AG04450 (cell line): Measurements from ENCODE around the gene CCDC137. TPM values are rescaled to one million over a fixed set of nuclear protein-coding genes. Genes with fewer than 3 reads are reported as not detected.

Experiments
- CTCF ChIA-PET: fragments of 300-600, 350-600 bp; formaldehyde crosslinking; extraction: SDS; loops from one replicate; lab custom pipeline; 2022; ENCODE audit warnings: antibody characterized with exemption, inconsistent platforms; lab: Charles Lee
- POLR2A ChIA-PET: fragments of 350-600 bp; formaldehyde crosslinking; extraction: SDS; loops from one replicate; lab custom pipeline; 2021; ENCODE audit warnings: antibody characterized with exemption, inconsistent platforms; lab: Yijun Ruan, JAX
- DNase-seq: peaks from one replicate; pipeline ENCODE4 v3.0.0-alpha.2; 2011; ENCODE audit warnings: low read depth, low spot score
- H3K27ac ChIP-seq: one replicate; pipeline ENCODE4 v1.5.1; 2012; ENCODE audit warnings: low read depth, low read length, control low read depth
- H3K27me3 ChIP-seq: one replicate; pipeline ENCODE4 v1.6.0; 2012; ENCODE audit warnings: low read length; ENCODE audit not compliant: control insufficient read depth, insufficient read depth
- H3K4me3 ChIP-seq: 2 replicates; pipeline ENCODE4 v1.5.1; 2011; ENCODE audit warnings: mild to moderate bottlenecking, low read depth, low read length, control low read depth
- H3K9me3 ChIP-seq: 2 replicates; pipeline ENCODE4 v1.5.1; 2012; ENCODE audit warnings: low read length; ENCODE audit not compliant: control insufficient read depth, insufficient read depth
- CTCF ChIP-seq: IDR thresholded peaks from 2 replicates; pipeline ENCODE4 v1.5.1; 2011; ENCODE audit warnings: low read depth, low read length, control low read depth, inconsistent platforms
- polyA plus RNA-seq: library from polyadenylated mRNA; depleted of rRNA; stranded (reverse); fragments of >200 nt; gene quantifications from 2 replicates; pipeline ENCODE4 v1.2.3, GENCODE V29; 2011

CCDC137 gene
- polyA plus RNA-seq, 1 experiment = 10.7 TPM

DNA sequence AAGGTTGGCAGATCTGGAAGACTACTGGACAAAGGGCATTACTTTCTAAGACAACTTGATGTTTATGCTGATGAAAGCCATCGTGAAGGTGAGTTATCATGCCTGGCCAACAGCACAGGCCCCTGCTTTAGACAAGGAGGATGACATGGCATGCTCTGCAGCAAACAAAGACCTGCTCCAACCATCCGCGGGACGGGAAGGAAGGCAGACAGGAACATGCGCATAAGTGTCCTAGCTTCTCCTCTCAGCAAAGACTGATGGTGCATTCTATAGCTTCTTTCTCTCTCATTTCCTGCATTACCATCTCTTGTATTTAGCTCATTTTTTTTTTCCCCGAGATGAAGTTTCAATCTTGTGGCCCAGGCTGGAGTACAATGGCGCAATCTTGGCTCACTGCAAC lies 35.1 kb upstream of the CCDC137 start:
- no peaks in the 10 kb centered on the region for H3K9me3 ChIP-seq
- TF ChIP-seq CTCF = no peak
- POLR2A ChIA-PET = interaction anchor here (0.6 to 0.8 kb wide), 2 partner anchors 29 to 141 kb away, joined by 3 to 11 read pairs; no protein-coding TSS in a partner anchor
- H3K27ac ChIP-seq = no peak overlapping the region
- CTCF ChIA-PET = interaction anchor here (1.5 kb wide), 1 partner anchor 30 kb away, joined by 6 read pairs; no protein-coding TSS in a partner anchor
- no peak overlapping the region for H3K4me3 ChIP-seq
- no peak for DNase-seq
- no peaks in the 10 kb centered on the region for H3K27me3 ChIP-seq

DNA sequence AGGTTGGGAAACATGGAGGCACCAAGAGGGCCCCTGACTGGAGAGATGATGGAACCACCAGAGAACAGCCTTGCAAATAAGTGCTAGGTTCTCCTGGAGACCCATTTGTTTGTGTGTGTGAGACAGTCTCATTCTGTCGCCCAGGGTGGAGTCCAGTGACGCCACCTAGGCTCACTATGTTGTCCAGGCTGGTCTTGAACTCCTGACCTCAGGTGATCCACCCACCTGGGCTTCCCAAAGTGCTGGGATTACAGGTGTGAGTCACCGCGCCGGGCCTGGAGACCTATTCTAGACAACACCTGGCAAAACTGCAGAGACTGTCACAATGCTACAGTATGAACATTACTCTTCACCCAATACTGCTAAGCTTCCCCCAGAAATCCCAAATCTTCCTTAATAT lies 31.1 kb upstream of the CCDC137 start:
- POLR2A ChIA-PET = no interaction called here
- H3K27ac ChIP-seq = no peak overlapping the region
- no peaks in the 10 kb centered on the region for H3K9me3 ChIP-seq
- CTCF ChIA-PET = no interaction called here
- DNase-seq = no peak
- no peak for TF ChIP-seq CTCF
- no peaks in the 10 kb centered on the region for H3K27me3 ChIP-seq
- peak overlapping the region; percentile 96 for H3K4me3 ChIP-seq

DNA sequence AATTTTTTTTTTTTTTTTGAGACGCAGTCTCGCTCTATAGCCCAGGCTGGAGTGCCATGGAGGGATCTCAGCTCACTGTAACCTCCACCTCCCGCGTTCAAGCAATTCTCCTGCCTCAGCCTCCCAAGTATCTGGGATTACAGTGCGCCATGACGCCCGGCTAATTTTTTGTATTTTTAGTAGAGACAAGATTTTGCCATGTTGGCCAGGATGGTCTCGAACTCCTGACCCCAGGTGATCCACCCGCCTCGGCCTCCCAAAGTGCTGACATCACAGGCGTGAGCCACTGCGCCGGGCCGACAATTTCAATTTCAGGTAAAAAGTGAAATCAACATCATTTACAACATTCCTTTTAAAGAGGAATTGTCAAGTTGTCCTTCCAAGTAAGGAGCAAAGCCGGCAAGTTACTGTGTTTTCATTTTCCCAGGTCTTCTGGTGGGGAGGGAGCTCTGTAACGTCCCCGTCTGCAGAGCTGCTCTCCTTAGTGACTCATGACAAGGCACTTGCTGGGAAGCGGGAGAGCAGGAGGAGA lies 30.5 kb upstream of the CCDC137 start:
- Histone ChIP-seq H3K27ac (peak overlapping the region; percentile 89), H3K27me3 (no peaks in the 10 kb centered on the region), H3K4me3 (peak overlapping the region; percentile 96), H3K9me3 (no peaks in the 10 kb centered on the region)
- ChIA-PET CTCF (no interaction called here), POLR2A (interaction anchor here (1.2 to 1.4 kb wide), 2 partner anchors 29 to 48 kb away, joined by 4 to 8 read pairs; partner anchors contain the start of genes ARL16 and HGS)
- no peak for DNase-seq
- no peak for TF ChIP-seq CTCF

- Histone ChIP-seq H3K9me3 (no peaks in the 10 kb centered on the region), H3K27me3 (no peaks in the 10 kb centered on the region), H3K4me3 (peak within 1 kb of the TSS; percentile 96), H3K27ac (peak within 1 kb of the TSS; percentile 89)
- CTCF ChIA-PET = no interaction called here
- POLR2A ChIA-PET = interaction anchor here (0.6 to 1.4 kb wide), 3 partner anchors 21 to 47 kb away, joined by 3 to 8 read pairs (median 4); partner anchors contain the start of genes ARL16 and HGS
- TF ChIP-seq CTCF = no peak
- peak; percentile 63 for DNase-seq
Observed at GRCh38 chr17:81636505-81637288, 29.8 kb upstream of the CCDC137 start, which contains the start of the genes NPLOC4 and TSPAN10. Gene NPLOC4 (minus strand): TSS chr17:81637112. CDS start chr17:81636930, 182 bp downstream. Gene TSPAN10 (plus strand): TSS chr17:81637196. CDS start chr17:81642413, 5,217 bp downstream.
